A549 (cell line): ENCODE data around the gene TMEM151A.

ENCODE experiments used
- CBX2 ChIP-seq: fragments of 200-600 bp; sonication (generic); IDR thresholded peaks from 2 replicates; pipeline ENCODE4 v1.6.1; 2016; ENCODE audit warnings: low read depth, mild to moderate bottlenecking, borderline replicate concordance
- EP300 ChIP-seq, 2 experiments: fragments of >200 bp; sonication (Bioruptor Twin); formaldehyde crosslinking; IDR thresholded peaks; 2 replicates in 1 of 2; 3 replicates in 1 of 2; pipeline ENCODE4 v1.6.1; 2016 to 2017
- JUN ChIP-seq, 2 experiments: fragments of >200 bp; sonication (Bioruptor Twin); formaldehyde crosslinking; IDR thresholded peaks; 2 replicates in 1 of 2; 3 replicates in 1 of 2; pipeline ENCODE4 v1.6.1; 2016 to 2017
- MAZ ChIP-seq: fragments of 150-350 bp; IDR thresholded peaks from 2 replicates; pipeline ENCODE4 v1.6.1; 2014; ENCODE audit warnings: antibody characterized with exemption, low read depth, low read length, borderline replicate concordance
- NFE2L2 ChIP-seq: fragments of 150-350 bp; conservative IDR thresholded peaks from 2 replicates; pipeline ENCODE4 v1.6.1; 2014; ENCODE audit warnings: low read length
- POLR2A ChIP-seq: IDR thresholded peaks from 2 replicates; pipeline ENCODE4 v1.6.1; 2012; ENCODE audit warnings: mild to moderate bottlenecking, low read length
- RNF2 ChIP-seq: fragments of 200-600 bp; sonication (generic); IDR thresholded peaks from 2 replicates; pipeline ENCODE4 v1.6.1; 2016; ENCODE audit warnings: low read depth, mild to moderate bottlenecking, antibody characterized with exemption, moderate library complexity, borderline replicate concordance
- SMC3 ChIP-seq: fragments of >200 bp; sonication (Bioruptor Twin); formaldehyde crosslinking; IDR thresholded peaks from 3 replicates; pipeline ENCODE4 v1.6.1; 2018; ENCODE audit warnings: inconsistent platforms
- ZFP36 ChIP-seq: fragments of 450-650 bp; IDR thresholded peaks from 2 replicates; pipeline ENCODE4 v1.6.1; 2014; ENCODE audit warnings: borderline replicate concordance; ENCODE audit not compliant: partially characterized antibody
- TF ChIP-seq, protein P1 (sequence below): fragments of 250-450 bp; sonication (Bioruptor Pico); IDR thresholded peaks from 2 replicates; pipeline ENCODE4 v1.5.0; 2021; ENCODE audit warnings: mild to moderate bottlenecking, moderate library complexity, borderline replicate concordance

- no peak for TF ChIP-seq ZFP36
- no peak for TF ChIP-seq EP300 (IDR thresholded peaks at IDR 0.05)
- TF ChIP-seq JUN (IDR thresholded peaks at IDR 0.05): no peak
- no peak for TF ChIP-seq CBX2
- no peak for TF ChIP-seq RNF2
- TF ChIP-seq MAZ: no peak
- TF ChIP-seq, protein P1, sequence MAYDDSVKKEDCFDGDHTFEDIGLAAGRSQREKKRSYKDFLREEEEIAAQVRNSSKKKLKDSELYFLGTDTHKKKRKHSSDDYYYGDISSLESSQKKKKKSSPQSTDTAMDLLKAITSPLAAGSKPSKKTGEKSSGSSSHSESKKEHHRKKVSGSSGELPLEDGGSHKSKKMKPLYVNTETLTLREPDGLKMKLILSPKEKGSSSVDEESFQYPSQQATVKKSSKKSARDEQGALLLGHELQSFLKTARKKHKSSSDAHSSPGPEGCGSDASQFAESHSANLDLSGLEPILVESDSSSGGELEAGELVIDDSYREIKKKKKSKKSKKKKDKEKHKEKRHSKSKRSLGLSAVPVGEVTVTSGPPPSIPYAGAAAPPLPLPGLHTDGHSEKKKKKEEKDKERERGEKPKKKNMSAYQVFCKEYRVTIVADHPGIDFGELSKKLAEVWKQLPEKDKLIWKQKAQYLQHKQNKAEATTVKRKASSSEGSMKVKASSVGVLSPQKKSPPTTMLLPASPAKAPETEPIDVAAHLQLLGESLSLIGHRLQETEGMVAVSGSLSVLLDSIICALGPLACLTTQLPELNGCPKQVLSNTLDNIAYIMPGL (CRISPR knock-in tag): no peak
- TF ChIP-seq POLR2A: no peak
- TF ChIP-seq SMC3: no peak
- TF ChIP-seq NFE2L2: no peak
These were observed 29.0 kb upstream of the TMEM151A start for GRCh38 chr11:66262696-66263095.
